ENCODE results near the gene RPS28. TPM values are rescaled to one million over a fixed set of nuclear protein-coding genes. Genes with fewer than 3 reads are reported as not detected.
"Not testable (repeated sequence)": the region's sequence is repeated elsewhere in the genome, so short reads cannot be mapped to it uniquely, and the experiment has no call there.

The RPS28 gene
- total and polyA plus RNA-seq, 7 donors = 431 to 1,442 (median 947) TPM

- WGBS, 3 donors = 30 to 46% (median 42%) methylated on average over 8 to 10 of the region's 10 CpGs
- no peaks in the 10 kb centered on the region for H3K27me3 ChIP-seq (ENCODE audit: insufficient read depth in 3 of 3, low read length in 2 of 3)
- ATAC-seq (peak in 1 of 4 donors; percentile 4), DNase-seq (peak in 1 of 2 donors; percentile 44)
- H3K9me3 ChIP-seq = no peaks in the 10 kb centered on the region
- intact Hi-C loops (cut with DNase I) = loop anchor here in 1 of 2 donors (5.0 kb wide), 1 partner anchor 155 kb away; no protein-coding TSS in a partner anchor
- peaks cover 20% of the 10 kb centered on the region for H3K4me1 ChIP-seq
- H3K4me3 ChIP-seq = peak overlapping the region; percentile 9
- TF ChIP-seq, protein P1, sequence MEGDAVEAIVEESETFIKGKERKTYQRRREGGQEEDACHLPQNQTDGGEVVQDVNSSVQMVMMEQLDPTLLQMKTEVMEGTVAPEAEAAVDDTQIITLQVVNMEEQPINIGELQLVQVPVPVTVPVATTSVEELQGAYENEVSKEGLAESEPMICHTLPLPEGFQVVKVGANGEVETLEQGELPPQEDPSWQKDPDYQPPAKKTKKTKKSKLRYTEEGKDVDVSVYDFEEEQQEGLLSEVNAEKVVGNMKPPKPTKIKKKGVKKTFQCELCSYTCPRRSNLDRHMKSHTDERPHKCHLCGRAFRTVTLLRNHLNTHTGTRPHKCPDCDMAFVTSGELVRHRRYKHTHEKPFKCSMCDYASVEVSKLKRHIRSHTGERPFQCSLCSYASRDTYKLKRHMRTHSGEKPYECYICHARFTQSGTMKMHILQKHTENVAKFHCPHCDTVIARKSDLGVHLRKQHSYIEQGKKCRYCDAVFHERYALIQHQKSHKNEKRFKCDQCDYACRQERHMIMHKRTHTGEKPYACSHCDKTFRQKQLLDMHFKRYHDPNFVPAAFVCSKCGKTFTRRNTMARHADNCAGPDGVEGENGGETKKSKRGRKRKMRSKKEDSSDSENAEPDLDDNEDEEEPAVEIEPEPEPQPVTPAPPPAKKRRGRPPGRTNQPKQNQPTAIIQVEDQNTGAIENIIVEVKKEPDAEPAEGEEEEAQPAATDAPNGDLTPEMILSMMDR (IDR thresholded peaks at IDR 0.05) = no peak
- H3K36me3 ChIP-seq (ENCODE audit: insufficient read depth in 1 of 2, low read depth in 1 of 2) = no peaks in the 10 kb centered on the region
- no peak overlapping the region for H3K27ac ChIP-seq
Observed at GRCh38 chr19:8352134-8352827, 31.0 kb downstream of the RPS28 start.

DNA sequence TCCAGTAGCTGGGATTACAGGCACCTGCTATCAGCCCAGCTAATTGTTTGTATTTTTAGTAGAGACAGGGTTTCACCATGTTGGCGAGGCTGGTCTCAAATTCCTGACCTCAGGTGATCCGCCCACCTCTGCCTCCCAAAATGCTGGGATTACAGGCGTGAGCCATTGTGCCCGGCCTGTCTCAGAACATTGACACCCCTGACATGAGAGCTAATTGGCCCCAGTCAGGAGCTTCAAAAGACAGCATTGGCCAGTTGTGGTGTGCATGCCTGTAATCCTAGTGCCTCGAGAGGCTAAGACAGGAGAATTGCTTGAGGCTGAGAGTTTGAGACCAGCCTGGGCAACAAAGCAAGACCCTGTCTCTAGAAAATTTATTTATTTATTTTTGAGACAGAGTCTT lies 31.5 kb downstream of the RPS28 start:
- not testable (repeated sequence) for H3K4me3 ChIP-seq; H3K9me3 ChIP-seq; H3K27ac ChIP-seq; H3K36me3 ChIP-seq (ENCODE audit: insufficient read depth in 1 of 2, low read depth in 1 of 2); ATAC-seq; H3K27me3 ChIP-seq (ENCODE audit: insufficient read depth in 3 of 3, low read length in 2 of 3)
- H3K4me1 ChIP-seq = peaks cover 20% of the 10 kb centered on the region
- DNase-seq = peak in 1 of 2 donors; percentile 7
- intact Hi-C loops (cut with DNase I) = loop anchor here in 1 of 2 donors (5.0 kb wide), 1 partner anchor 154 kb away; no protein-coding TSS in a partner anchor
- 27 to 59% (median 28%) methylated on average over 5 of the region's 5 CpGs for WGBS, 3 donors

- intact Hi-C loops (cut with DNase I) = loop anchor here (2.0 to 5.0 kb wide), 3 partner anchors 39 to 106 kb away; no protein-coding TSS in a partner anchor
- peak; percentile 41 to 82 (median 68) for ATAC-seq
- TF ChIP-seq, protein P1 (IDR thresholded peaks at IDR 0.05) = no peak
- H3K4me3 ChIP-seq = no peak overlapping the region
- no peaks in the 10 kb centered on the region for H3K36me3 ChIP-seq (ENCODE audit: insufficient read depth in 1 of 2, low read depth in 1 of 2)
- no peaks in the 10 kb centered on the region for H3K27me3 ChIP-seq (ENCODE audit: insufficient read depth in 3 of 3, low read length in 2 of 3)
- peak overlapping the region; percentile 10 for H3K27ac ChIP-seq
- DNase-seq = peak; percentile 53
- WGBS, 3 donors = 64 to 70% (median 67%) methylated on average over 6 of the region's 6 CpGs
- peaks cover 20% of the 10 kb centered on the region for H3K4me1 ChIP-seq
- H3K9me3 ChIP-seq = no peaks in the 10 kb centered on the region
Observed at GRCh38 chr19:8355631-8356402, 34.5 kb downstream of the RPS28 start.

DNA sequence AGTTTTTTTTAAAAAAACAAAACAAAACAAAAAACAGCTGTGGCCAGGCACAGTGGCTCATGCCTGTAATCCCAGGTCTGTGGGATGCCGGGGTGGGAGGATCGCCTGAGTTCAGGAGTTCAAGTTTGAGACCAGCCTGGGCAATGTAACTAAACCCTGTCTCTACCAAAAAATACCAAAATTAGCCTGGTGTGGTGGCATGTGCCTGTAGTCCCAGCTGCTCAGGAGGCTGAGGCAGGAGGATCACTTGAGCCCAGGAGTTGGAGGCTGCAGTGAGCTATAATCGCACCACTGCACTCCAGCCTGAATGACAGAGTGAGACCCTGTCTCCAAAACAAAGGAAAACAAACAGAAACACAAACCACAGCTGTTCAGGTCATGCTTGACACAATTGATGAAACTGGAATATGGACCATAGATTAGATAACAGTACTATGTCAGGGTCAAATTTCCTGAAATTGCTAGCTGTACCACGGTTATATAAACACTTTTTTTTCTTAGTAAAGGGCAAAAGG lies 35.8 kb downstream of the RPS28 start:
- TF ChIP-seq, protein P1 (IDR thresholded peaks at IDR 0.05) = no peak
- DNase-seq = peak in 1 of 2 donors; percentile 9
- Histone ChIP-seq H3K27me3 (ENCODE audit: insufficient read depth in 3 of 3, low read length in 2 of 3) (no peaks in the 10 kb centered on the region), H3K4me3 (no peak overlapping the region), H3K9me3 (no peaks in the 10 kb centered on the region), H3K27ac (no peak overlapping the region), H3K4me1 (peaks cover 29% of the 10 kb centered on the region), H3K36me3 (ENCODE audit: insufficient read depth in 1 of 2, low read depth in 1 of 2) (no peaks in the 10 kb centered on the region)
- intact Hi-C loops (cut with DNase I) = loop anchor here (2.0 to 5.0 kb wide), 2 partner anchors 38 to 105 kb away; no protein-coding TSS in a partner anchor
- 54 to 71% (median 56%) methylated on average over 4 of the region's 4 CpGs for WGBS, 3 donors
- no peak for ATAC-seq

- Histone ChIP-seq H3K27ac (no peak overlapping the region), H3K27me3 (ENCODE audit: insufficient read depth in 3 of 3, low read length in 2 of 3) (no peaks in the 10 kb centered on the region), H3K9me3 (no peaks in the 10 kb centered on the region), H3K4me1 (peaks cover 34% of the 10 kb centered on the region), H3K36me3 (ENCODE audit: insufficient read depth in 1 of 2, low read depth in 1 of 2) (no peaks in the 10 kb centered on the region), H3K4me3 (no peak overlapping the region)
- no peak for DNase-seq
- TF ChIP-seq, protein P1 (IDR thresholded peaks at IDR 0.05) = no peak
- 90 to 97% (median 93%) methylated on average over 6 of the region's 6 CpGs for WGBS, 3 donors
- intact Hi-C loops (cut with DNase I) = loop anchor here in 1 of 2 donors (5.0 kb wide), 1 partner anchor 103 kb away; no protein-coding TSS in a partner anchor
- no peak for ATAC-seq
Observed at GRCh38 chr19:8358948-8359347, 37.7 kb downstream of the RPS28 start.
